DMS 273 treated with DMSO at 0.1 percent for 48 hours (cell line): ENCODE data around the gene TCERG1.
A peak's percentile ranks its signal among the peaks of the same experiment; 100 is the strongest.
"Not testable (repeated sequence)": the region's sequence is repeated elsewhere in the genome, so short reads cannot be mapped to it uniquely, and the experiment has no call there.

Source experiments
- DNase-seq: peaks from one replicate; lab custom pipeline; 2025; lab: John Stamatoyannopoulos, UW

The TCERG1 gene

GRCh38 chr5:146520731-146521130 is 73.6 kb downstream of the TCERG1 start:
- DNase-seq: no peak

GRCh38 chr5:146521403-146522106 is 74.4 kb downstream of the TCERG1 start:
- DNase-seq: no peak

GRCh38 chr5:146523698-146524097 is 76.6 kb downstream of the TCERG1 start:
- DNase-seq: no peak

GRCh38 chr5:146527785-146528184 is 80.7 kb downstream of the TCERG1 start:
- DNase-seq: no peak

GRCh38 chr5:146528236-146528635 is 81.1 kb downstream of the TCERG1 start:
- no peak for DNase-seq

- no peak for DNase-seq
Measured at GRCh38 chr5:146529984-146530383, 82.9 kb downstream of the TCERG1 start.

- peak; percentile 27 for DNase-seq
Measured at GRCh38 chr5:146533260-146533857, 86.2 kb downstream of the TCERG1 start.

- DNase-seq: no peak
Measured at GRCh38 chr5:146533882-146534281, 86.7 kb downstream of the TCERG1 start.

- DNase-seq: no peak
Measured at GRCh38 chr5:146538432-146538831, 91.3 kb downstream of the TCERG1 start.

- DNase-seq: no peak
Measured at GRCh38 chr5:146539973-146540372, 92.8 kb downstream of the TCERG1 start.

- DNase-seq: no peak
Measured at GRCh38 chr5:146540414-146540813, 93.3 kb downstream of the TCERG1 start.

- DNase-seq: peak; percentile 63
Measured at GRCh38 chr5:146541958-146542849, 95.1 kb downstream of the TCERG1 start.

GRCh38 chr5:146544232-146544631 is 97.1 kb downstream of the TCERG1 start:
- no peak for DNase-seq

GRCh38 chr5:146548781-146549449 is 101.8 kb downstream of the TCERG1 start:
- no peak for DNase-seq

- no peak for DNase-seq
Measured at GRCh38 chr5:146549615-146550014, 102.5 kb downstream of the TCERG1 start.

- no peak for DNase-seq
Measured at GRCh38 chr5:146553446-146553845, 106.3 kb downstream of the TCERG1 start.

- DNase-seq: not testable (repeated sequence)
Measured at GRCh38 chr5:146556884-146557283, 109.8 kb downstream of the TCERG1 start.

- no peak for DNase-seq
Measured at GRCh38 chr5:146560205-146560812, 113.2 kb downstream of the TCERG1 start.
